Measurements from ENCODE around the gene PTPRG. TPM values are rescaled to one million over a fixed set of nuclear protein-coding genes. Genes with fewer than 3 reads are reported as not detected.
A peak's percentile ranks its signal among the peaks of the same experiment; 100 is the strongest.

The PTPRG gene
- total and polyA plus RNA-seq, 11 donors = 8.0 to 48.5 (median 35.4) TPM

- WGBS, 4 donors = 32 to 61% (median 52%) methylated on average over 2 of the region's 2 CpGs
- H3K36me3 ChIP-seq = no peaks in the 10 kb centered on the region
- peaks cover 0 to 46% (median 6%) of the 10 kb centered on the region in 12 donors for H3K4me1 ChIP-seq
- H3K9me3 ChIP-seq = no peaks in the 10 kb centered on the region
- peak overlapping the region in 1 of 12 donors; percentile 12 for H3K4me3 ChIP-seq
- intact Hi-C loops (cut with DNase I) = loop anchor here in 1 of 10 donors (10.0 kb wide), 1 partner anchor 95 kb away; no protein-coding TSS in a partner anchor
- no peak for DNase-seq
- H3K27ac ChIP-seq = peak overlapping the region in 10 of 12 donors; percentile 33 to 85 (median 73)
- no peak for TF ChIP-seq POLR2A (IDR thresholded peaks at IDR 0.05)
- TF ChIP-seq, protein P1, sequence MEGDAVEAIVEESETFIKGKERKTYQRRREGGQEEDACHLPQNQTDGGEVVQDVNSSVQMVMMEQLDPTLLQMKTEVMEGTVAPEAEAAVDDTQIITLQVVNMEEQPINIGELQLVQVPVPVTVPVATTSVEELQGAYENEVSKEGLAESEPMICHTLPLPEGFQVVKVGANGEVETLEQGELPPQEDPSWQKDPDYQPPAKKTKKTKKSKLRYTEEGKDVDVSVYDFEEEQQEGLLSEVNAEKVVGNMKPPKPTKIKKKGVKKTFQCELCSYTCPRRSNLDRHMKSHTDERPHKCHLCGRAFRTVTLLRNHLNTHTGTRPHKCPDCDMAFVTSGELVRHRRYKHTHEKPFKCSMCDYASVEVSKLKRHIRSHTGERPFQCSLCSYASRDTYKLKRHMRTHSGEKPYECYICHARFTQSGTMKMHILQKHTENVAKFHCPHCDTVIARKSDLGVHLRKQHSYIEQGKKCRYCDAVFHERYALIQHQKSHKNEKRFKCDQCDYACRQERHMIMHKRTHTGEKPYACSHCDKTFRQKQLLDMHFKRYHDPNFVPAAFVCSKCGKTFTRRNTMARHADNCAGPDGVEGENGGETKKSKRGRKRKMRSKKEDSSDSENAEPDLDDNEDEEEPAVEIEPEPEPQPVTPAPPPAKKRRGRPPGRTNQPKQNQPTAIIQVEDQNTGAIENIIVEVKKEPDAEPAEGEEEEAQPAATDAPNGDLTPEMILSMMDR (IDR thresholded peaks at IDR 0.05) = no peak
- H3K27me3 ChIP-seq = no peaks in the 10 kb centered on the region
- ATAC-seq = peak; percentile 65 to 81 (median 72)
Observed at GRCh38 chr3:62090066-62090465, 528.7 kb downstream of the PTPRG start.

DNA sequence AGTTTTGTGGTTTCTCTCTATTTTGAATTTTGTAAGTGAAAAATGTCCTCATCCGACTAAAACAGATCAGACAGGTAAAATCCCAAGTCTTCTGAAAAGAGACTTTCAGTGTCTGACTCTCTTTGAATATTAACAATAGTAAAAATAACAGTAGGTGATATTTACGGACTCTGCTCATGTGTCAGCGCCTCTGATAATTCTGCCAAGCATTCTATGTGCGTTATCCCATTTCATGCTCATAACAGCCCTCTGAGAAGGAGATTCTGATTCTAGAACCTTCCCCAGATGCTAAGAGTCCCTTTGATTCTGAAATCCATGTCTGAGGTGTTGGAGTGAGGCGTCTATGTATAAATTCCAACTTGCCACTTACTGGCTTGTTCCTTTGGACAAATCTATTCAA lies 529.1 kb downstream of the PTPRG start:
- 63 to 75% (median 70%) methylated on average over 5 of the region's 5 CpGs for WGBS, 4 donors
- no peak for DNase-seq
- H3K9me3 ChIP-seq = no peaks in the 10 kb centered on the region
- H3K4me3 ChIP-seq = peak overlapping the region in 1 of 12 donors; percentile 12
- no peaks in the 10 kb centered on the region for H3K27me3 ChIP-seq
- peak overlapping the region in 10 of 12 donors; percentile 33 to 85 (median 73) for H3K27ac ChIP-seq
- intact Hi-C loops (cut with DNase I) = loop anchor here in 1 of 10 donors (10.0 kb wide), 1 partner anchor 94 kb away; no protein-coding TSS in a partner anchor
- TF ChIP-seq, protein P1 (IDR thresholded peaks at IDR 0.05) = no peak
- TF ChIP-seq POLR2A (IDR thresholded peaks at IDR 0.05) = no peak
- H3K36me3 ChIP-seq = no peaks in the 10 kb centered on the region
- peak in 3 of 4 donors; percentile 41 to 65 (median 57) for ATAC-seq
- H3K4me1 ChIP-seq = peaks cover 0 to 49% (median 7%) of the 10 kb centered on the region in 12 donors

- TF ChIP-seq, protein P1 (IDR thresholded peaks at IDR 0.05) = no peak
- no peak for TF ChIP-seq POLR2A (IDR thresholded peaks at IDR 0.05)
- intact Hi-C loops (cut with DNase I) = loop anchor here in 1 of 10 donors (10.0 kb wide), 1 partner anchor 92 kb away; no protein-coding TSS in a partner anchor
- Histone ChIP-seq H3K9me3 (no peaks in the 10 kb centered on the region), H3K27me3 (no peaks in the 10 kb centered on the region), H3K27ac (no peak overlapping the region), H3K4me3 (no peak overlapping the region), H3K4me1 (peaks cover 0 to 58% (median 20%) of the 10 kb centered on the region in 12 donors), H3K36me3 (no peaks in the 10 kb centered on the region)
- DNase-seq (no peak), ATAC-seq (no peak)
- 78 to 85% (median 83%) methylated on average over 8 of the region's 8 CpGs for WGBS, 4 donors
Observed at GRCh38 chr3:62093025-62093424, 531.7 kb downstream of the PTPRG start.

- Histone ChIP-seq H3K27ac (peak overlapping the region in 7 of 12 donors; percentile 3 to 85 (median 35)), H3K27me3 (no peaks in the 10 kb centered on the region), H3K4me1 (peaks cover 0 to 56% (median 20%) of the 10 kb centered on the region in 12 donors), H3K9me3 (no peaks in the 10 kb centered on the region), H3K36me3 (no peaks in the 10 kb centered on the region), H3K4me3 (no peak overlapping the region)
- TF ChIP-seq, protein P1 (IDR thresholded peaks at IDR 0.05) = no peak
- TF ChIP-seq POLR2A (IDR thresholded peaks at IDR 0.05) = no peak
- WGBS, 4 donors = 83 to 88% (median 86%) methylated on average over 5 of the region's 5 CpGs
- DNase-seq (no peak), ATAC-seq (no peak)
- intact Hi-C loops (cut with DNase I) = loop anchor here in 1 of 10 donors (10.0 kb wide), 1 partner anchor 90 kb away; no protein-coding TSS in a partner anchor
Observed at GRCh38 chr3:62094461-62094860, 533.1 kb downstream of the PTPRG start.
